Sigmoid colon (tissue), 4 donors: Measurements from ENCODE around the gene ANGPTL2.

ENCODE experiments used
- EP300 ChIP-seq, 4 donors: sonication (generic); formaldehyde crosslinking; IDR thresholded peaks; one replicate each; pipeline ENCODE4 v1.6.1; 2017; ENCODE audit warnings: antibody characterized with exemption in 4 of 4
- POLR2A ChIP-seq, 2 donors: fragments of 450-650 bp; IDR thresholded peaks; one replicate each; pipeline ENCODE4 v1.6.1; 2016; ENCODE audit warnings: antibody characterized with exemption in 2 of 2, mild to moderate bottlenecking in 2 of 2, moderate library complexity in 2 of 2
- POLR2AphosphoS5 ChIP-seq, 4 donors: sonication (generic); formaldehyde crosslinking; IDR thresholded peaks; one replicate each; pipeline ENCODE4 v1.6.1; 2017; ENCODE audit warnings: antibody characterized with exemption in 4 of 4
- TF ChIP-seq, protein P1 (sequence below), 4 experiments: fragments of 450-650 bp in 3 of 4; fragments of 200-600 bp in 1 of 4; IDR thresholded peaks; one replicate each; pipeline ENCODE4 v1.5.1; 2016 to 2019; ENCODE audit warnings: antibody characterized with exemption in 4 of 4, mild to moderate bottlenecking in 3 of 4, moderate library complexity in 2 of 4

- TF ChIP-seq, protein P1, sequence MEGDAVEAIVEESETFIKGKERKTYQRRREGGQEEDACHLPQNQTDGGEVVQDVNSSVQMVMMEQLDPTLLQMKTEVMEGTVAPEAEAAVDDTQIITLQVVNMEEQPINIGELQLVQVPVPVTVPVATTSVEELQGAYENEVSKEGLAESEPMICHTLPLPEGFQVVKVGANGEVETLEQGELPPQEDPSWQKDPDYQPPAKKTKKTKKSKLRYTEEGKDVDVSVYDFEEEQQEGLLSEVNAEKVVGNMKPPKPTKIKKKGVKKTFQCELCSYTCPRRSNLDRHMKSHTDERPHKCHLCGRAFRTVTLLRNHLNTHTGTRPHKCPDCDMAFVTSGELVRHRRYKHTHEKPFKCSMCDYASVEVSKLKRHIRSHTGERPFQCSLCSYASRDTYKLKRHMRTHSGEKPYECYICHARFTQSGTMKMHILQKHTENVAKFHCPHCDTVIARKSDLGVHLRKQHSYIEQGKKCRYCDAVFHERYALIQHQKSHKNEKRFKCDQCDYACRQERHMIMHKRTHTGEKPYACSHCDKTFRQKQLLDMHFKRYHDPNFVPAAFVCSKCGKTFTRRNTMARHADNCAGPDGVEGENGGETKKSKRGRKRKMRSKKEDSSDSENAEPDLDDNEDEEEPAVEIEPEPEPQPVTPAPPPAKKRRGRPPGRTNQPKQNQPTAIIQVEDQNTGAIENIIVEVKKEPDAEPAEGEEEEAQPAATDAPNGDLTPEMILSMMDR (IDR thresholded peaks at IDR 0.05): peak; percentile 7 to 32 (median 22)
- TF ChIP-seq POLR2A (IDR thresholded peaks at IDR 0.05) (no peak), EP300 (IDR thresholded peaks at IDR 0.05) (peak in 2 of 4 donors; percentile 73 to 82), POLR2AphosphoS5 (IDR thresholded peaks at IDR 0.05) (peak in 3 of 4 donors; percentile 58 to 86 (median 64))
Measured at GRCh38 chr9:127159325-127159801, 36.9 kb upstream of the ANGPTL2 start.
